ENCODE data around the gene ANKRD10.

DNA sequence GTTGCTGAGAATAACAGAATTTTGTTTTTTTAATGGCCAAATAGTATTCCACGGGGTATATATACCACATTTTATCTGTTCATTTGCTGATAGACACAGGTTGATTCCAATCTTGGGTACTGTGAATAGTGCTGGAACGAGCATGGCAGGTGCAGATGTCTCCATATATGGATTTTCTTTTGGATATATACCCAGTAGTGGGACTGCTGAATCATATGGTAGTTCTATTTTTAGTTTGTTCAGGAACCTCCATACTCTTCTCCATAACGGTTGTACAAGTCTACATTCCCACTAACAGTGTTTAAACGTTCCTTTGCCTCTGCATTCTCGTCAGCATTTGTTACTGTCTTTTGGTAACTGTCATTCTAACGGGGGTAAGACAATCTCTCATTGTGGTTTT, 17.3 kb downstream of the ANKRD10 start:
- TF ChIP-seq, protein P1, sequence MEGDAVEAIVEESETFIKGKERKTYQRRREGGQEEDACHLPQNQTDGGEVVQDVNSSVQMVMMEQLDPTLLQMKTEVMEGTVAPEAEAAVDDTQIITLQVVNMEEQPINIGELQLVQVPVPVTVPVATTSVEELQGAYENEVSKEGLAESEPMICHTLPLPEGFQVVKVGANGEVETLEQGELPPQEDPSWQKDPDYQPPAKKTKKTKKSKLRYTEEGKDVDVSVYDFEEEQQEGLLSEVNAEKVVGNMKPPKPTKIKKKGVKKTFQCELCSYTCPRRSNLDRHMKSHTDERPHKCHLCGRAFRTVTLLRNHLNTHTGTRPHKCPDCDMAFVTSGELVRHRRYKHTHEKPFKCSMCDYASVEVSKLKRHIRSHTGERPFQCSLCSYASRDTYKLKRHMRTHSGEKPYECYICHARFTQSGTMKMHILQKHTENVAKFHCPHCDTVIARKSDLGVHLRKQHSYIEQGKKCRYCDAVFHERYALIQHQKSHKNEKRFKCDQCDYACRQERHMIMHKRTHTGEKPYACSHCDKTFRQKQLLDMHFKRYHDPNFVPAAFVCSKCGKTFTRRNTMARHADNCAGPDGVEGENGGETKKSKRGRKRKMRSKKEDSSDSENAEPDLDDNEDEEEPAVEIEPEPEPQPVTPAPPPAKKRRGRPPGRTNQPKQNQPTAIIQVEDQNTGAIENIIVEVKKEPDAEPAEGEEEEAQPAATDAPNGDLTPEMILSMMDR (conservative IDR thresholded peaks at IDR 0.05; ENCODE audit: low read depth in 2 of 2) = no peak
- TF ChIP-seq POLR2AphosphoS5 (IDR thresholded peaks at IDR 0.05; ENCODE audit: low read depth) (no peak), EZH2 (IDR thresholded peaks at IDR 0.05; ENCODE audit: low read depth, unreplicated experiment) (no peak), STAT1 (IDR thresholded peaks at IDR 0.05; ENCODE audit: unreplicated experiment) (no peak), EZH2phosphoT487 (IDR thresholded peaks at IDR 0.05; ENCODE audit: unreplicated experiment) (no peak), ZNF114 (CRISPR knock-in tag; IDR thresholded peaks at IDR 0.05) (no peak), CREB1 (CRISPR knock-in tag; IDR thresholded peaks at IDR 0.05; ENCODE audit: low read depth) (no peak), JUNB (IDR thresholded peaks at IDR 0.05; ENCODE audit: unreplicated experiment) (no peak)
- TF ChIP-seq, protein P2, sequence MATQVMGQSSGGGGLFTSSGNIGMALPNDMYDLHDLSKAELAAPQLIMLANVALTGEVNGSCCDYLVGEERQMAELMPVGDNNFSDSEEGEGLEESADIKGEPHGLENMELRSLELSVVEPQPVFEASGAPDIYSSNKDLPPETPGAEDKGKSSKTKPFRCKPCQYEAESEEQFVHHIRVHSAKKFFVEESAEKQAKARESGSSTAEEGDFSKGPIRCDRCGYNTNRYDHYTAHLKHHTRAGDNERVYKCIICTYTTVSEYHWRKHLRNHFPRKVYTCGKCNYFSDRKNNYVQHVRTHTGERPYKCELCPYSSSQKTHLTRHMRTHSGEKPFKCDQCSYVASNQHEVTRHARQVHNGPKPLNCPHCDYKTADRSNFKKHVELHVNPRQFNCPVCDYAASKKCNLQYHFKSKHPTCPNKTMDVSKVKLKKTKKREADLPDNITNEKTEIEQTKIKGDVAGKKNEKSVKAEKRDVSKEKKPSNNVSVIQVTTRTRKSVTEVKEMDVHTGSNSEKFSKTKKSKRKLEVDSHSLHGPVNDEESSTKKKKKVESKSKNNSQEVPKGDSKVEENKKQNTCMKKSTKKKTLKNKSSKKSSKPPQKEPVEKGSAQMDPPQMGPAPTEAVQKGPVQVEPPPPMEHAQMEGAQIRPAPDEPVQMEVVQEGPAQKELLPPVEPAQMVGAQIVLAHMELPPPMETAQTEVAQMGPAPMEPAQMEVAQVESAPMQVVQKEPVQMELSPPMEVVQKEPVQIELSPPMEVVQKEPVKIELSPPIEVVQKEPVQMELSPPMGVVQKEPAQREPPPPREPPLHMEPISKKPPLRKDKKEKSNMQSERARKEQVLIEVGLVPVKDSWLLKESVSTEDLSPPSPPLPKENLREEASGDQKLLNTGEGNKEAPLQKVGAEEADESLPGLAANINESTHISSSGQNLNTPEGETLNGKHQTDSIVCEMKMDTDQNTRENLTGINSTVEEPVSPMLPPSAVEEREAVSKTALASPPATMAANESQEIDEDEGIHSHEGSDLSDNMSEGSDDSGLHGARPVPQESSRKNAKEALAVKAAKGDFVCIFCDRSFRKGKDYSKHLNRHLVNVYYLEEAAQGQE (IDR thresholded peaks at IDR 0.05; ENCODE audit: unreplicated experiment) = no peak
- TF ChIP-seq, protein P3, sequence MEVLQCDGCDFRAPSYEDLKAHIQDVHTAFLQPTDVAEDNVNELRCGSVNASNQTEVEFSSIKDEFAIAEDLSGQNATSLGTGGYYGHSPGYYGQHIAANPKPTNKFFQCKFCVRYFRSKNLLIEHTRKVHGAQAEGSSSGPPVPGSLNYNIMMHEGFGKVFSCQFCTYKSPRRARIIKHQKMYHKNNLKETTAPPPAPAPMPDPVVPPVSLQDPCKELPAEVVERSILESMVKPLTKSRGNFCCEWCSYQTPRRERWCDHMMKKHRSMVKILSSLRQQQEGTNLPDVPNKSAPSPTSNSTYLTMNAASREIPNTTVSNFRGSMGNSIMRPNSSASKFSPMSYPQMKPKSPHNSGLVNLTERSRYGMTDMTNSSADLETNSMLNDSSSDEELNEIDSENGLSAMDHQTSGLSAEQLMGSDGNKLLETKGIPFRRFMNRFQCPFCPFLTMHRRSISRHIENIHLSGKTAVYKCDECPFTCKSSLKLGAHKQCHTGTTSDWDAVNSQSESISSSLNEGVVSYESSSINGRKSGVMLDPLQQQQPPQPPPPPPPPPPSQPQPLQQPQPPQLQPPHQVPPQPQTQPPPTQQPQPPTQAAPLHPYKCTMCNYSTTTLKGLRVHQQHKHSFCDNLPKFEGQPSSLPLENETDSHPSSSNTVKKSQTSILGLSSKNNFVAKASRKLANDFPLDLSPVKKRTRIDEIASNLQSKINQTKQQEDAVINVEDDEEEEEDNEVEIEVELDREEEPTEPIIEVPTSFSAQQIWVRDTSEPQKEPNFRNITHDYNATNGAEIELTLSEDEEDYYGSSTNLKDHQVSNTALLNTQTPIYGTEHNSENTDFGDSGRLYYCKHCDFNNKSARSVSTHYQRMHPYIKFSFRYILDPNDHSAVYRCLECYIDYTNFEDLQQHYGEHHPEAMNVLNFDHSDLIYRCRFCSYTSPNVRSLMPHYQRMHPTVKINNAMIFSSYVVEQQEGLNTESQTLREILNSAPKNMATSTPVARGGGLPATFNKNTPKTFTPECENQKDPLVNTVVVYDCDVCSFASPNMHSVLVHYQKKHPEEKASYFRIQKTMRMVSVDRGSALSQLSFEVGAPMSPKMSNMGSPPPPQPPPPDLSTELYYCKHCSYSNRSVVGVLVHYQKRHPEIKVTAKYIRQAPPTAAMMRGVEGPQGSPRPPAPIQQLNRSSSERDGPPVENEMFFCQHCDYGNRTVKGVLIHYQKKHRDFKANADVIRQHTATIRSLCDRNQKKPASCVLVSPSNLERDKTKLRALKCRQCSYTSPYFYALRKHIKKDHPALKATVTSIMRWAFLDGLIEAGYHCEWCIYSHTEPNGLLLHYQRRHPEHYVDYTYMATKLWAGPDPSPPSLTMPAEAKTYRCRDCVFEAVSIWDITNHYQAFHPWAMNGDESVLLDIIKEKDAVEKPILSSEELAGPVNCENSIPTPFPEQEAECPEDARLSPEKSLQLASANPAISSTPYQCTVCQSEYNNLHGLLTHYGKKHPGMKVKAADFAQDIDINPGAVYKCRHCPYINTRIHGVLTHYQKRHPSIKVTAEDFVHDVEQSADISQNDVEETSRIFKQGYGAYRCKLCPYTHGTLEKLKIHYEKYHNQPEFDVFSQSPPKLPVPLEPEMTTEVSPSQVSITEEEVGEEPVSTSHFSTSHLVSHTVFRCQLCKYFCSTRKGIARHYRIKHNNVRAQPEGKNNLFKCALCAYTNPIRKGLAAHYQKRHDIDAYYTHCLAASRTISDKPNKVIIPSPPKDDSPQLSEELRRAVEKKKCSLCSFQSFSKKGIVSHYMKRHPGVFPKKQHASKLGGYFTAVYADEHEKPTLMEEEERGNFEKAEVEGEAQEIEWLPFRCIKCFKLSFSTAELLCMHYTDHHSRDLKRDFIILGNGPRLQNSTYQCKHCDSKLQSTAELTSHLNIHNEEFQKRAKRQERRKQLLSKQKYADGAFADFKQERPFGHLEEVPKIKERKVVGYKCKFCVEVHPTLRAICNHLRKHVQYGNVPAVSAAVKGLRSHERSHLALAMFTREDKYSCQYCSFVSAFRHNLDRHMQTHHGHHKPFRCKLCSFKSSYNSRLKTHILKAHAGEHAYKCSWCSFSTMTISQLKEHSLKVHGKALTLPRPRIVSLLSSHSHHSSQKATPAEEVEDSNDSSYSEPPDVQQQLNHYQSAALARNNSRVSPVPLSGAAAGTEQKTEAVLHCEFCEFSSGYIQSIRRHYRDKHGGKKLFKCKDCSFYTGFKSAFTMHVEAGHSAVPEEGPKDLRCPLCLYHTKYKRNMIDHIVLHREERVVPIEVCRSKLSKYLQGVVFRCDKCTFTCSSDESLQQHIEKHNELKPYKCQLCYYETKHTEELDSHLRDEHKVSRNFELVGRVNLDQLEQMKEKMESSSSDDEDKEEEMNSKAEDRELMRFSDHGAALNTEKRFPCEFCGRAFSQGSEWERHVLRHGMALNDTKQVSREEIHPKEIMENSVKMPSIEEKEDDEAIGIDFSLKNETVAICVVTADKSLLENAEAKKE (CRISPR knock-in tag; IDR thresholded peaks at IDR 0.05) = no peak
- TF ChIP-seq, protein P4, sequence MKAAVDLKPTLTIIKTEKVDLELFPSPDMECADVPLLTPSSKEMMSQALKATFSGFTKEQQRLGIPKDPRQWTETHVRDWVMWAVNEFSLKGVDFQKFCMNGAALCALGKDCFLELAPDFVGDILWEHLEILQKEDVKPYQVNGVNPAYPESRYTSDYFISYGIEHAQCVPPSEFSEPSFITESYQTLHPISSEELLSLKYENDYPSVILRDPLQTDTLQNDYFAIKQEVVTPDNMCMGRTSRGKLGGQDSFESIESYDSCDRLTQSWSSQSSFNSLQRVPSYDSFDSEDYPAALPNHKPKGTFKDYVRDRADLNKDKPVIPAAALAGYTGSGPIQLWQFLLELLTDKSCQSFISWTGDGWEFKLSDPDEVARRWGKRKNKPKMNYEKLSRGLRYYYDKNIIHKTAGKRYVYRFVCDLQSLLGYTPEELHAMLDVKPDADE (IDR thresholded peaks at IDR 0.05) = no peak
